CD4-positive, alpha-beta T cell treated with Interleukin-6 at 100 ng/mL for 8 hours (primary cell): ENCODE data around the gene NPPB.

Experiments
- DNase-seq: peaks from one replicate; pipeline ENCODE4 v3.0.0-alpha.2; 2020; ENCODE audit warnings: mixed read lengths, low spot score

Gene NPPB

GRCh38 chr1:11833497-11833896 lies 25.2 kb downstream of the NPPB start:
- no peak for DNase-seq

- DNase-seq, result no peak
These were observed 26.6 kb downstream of the NPPB start for GRCh38 chr1:11831945-11832725.

- DNase-seq, result no peak
These were observed 30.2 kb downstream of the NPPB start for GRCh38 chr1:11828511-11828910.

- no peak for DNase-seq
These were observed 31.8 kb downstream of the NPPB start for GRCh38 chr1:11826946-11827345.

DNA sequence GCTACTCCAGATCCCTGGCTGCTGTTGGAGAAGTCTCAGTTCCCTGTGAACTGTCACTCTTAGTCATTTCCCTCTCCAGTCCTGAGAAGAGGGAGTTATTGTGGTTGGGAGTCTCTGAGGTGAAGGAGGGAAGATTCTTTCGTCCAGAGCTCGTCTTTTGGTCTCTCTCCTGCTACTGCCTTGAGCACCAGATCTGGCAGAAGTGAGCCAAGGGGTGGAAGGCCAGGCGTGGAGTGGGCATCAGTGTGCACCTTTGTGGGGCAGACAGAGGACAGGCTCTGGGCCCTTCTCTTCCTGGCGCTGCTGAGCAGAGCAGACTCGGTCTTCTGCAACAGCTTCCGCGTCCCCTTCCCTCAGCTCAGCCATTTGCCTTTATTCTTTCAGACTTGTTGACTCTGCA lies 33.6 kb downstream of the NPPB start:
- no peak for DNase-seq

GRCh38 chr1:11823366-11824137 lies 35.2 kb downstream of the NPPB start:
- DNase-seq, result no peak

GRCh38 chr1:11822091-11822490 lies 36.7 kb downstream of the NPPB start:
- DNase-seq, result no peak

DNA sequence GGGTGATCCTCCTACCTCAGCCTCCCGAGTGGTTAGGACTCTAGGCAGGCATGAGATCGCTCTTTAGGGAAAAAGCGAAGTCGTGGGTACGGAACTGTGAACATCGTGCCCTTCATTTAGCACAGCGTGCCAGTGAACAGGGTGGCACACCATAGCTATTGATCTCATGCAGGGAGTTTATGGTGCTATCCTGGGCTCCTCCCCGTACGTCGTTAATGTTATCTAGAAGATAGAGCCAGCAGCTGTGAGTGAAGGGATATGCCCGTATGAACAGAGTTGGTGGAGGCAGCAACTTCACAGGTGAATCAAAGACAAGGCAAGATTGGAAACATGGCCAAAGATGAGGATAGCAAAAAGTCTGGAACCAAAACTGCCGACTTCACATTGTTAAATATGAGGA lies 41.6 kb downstream of the NPPB start:
- DNase-seq, result no peak

DNA sequence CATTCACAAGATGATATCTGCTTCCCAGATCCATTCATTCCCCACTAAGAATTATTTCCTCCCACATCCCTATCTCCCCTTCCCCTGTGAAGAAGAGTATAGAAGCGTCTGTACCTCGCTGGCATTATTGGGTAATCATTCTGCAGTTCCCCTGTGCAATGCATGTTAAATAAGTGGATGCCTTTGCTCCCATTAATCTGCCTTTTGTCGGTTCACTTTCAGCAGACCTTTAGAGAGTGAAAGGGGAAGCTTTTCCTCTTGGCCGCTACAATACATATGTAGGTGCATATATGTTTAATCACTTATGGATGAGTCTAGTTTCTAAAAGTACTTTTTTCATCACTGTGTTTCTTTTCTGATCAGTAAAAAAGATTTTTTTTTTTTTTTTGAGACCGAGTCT lies 45.7 kb downstream of the NPPB start:
- no peak for DNase-seq
